CD4-positive, alpha-beta T cell (primary cell): ENCODE data around the gene MBNL2. TPM values are rescaled to one million over a fixed set of nuclear protein-coding genes. Genes with fewer than 3 reads are reported as not detected.

ENCODE experiments used
- ATAC-seq: fragments of 200-7000 bp; cut with Tn5 transposase; one replicate; pipeline ENCODE4 v1.10.0; 2022; ENCODE audit warnings: mild to moderate bottlenecking; ENCODE audit not compliant: poor library complexity
- CTCF ChIA-PET: fragments of 350-600 bp; sonication (Branson Sonifier 250); formaldehyde crosslinking; loops from one replicate; lab custom pipeline; 2021; ENCODE audit warnings: antibody characterized with exemption, inconsistent platforms; lab: Charles Lee
- POLR2A ChIA-PET: fragments of 350-600 bp; sonication (Branson Sonifier 250); formaldehyde crosslinking; loops from one replicate; lab custom pipeline; 2021; ENCODE audit warnings: antibody characterized with exemption, inconsistent platforms; lab: Charles Lee
- DNase-seq, 14 experiments: peaks; one replicate each; pipeline ENCODE4 v3.0.0-alpha.2; 2013 to 2020; ENCODE audit warnings: mixed read lengths in 2 of 14
- H3K27ac ChIP-seq, 2 donors: one replicate each; pipeline versions ENCODE4 v1.5.1 to v1.7.0; 2013; ENCODE audit warnings: low read length in 2 of 2, low read depth in 1 of 2, mild to moderate bottlenecking in 1 of 2
- H3K27me3 ChIP-seq, 2 experiments: 1 replicate in 1 of 2; 2 replicates in 1 of 2; pipeline versions ENCODE4 v1.6.1 to v1.7.0; 2013; ENCODE audit warnings: low read length in 2 of 2, control low read depth in 1 of 2, mild to moderate bottlenecking in 1 of 2, moderate library complexity in 1 of 2; ENCODE audit not compliant: insufficient read depth in 2 of 2, control insufficient read depth in 1 of 2
- H3K36me3 ChIP-seq: one replicate; pipeline ENCODE4 v1.6.1; 2013; ENCODE audit warnings: low read length, control low read depth; ENCODE audit not compliant: insufficient read depth
- H3K4me1 ChIP-seq: one replicate; pipeline ENCODE4 v1.6.1; 2013; ENCODE audit warnings: low read length, control low read depth; ENCODE audit not compliant: insufficient read depth
- H3K4me3 ChIP-seq: one replicate; pipeline ENCODE4 v1.5.1; 2013; ENCODE audit warnings: mild to moderate bottlenecking, low read length, moderate library complexity
- H3K9me3 ChIP-seq, 2 experiments: 1 replicate in 1 of 2; 2 replicates in 1 of 2; pipeline versions ENCODE4 v1.6.1 to v1.7.0; 2013; ENCODE audit warnings: low read length in 2 of 2, mild to moderate bottlenecking in 2 of 2, control low read depth in 1 of 2, moderate library complexity in 1 of 2; ENCODE audit not compliant: control insufficient read depth in 1 of 2, insufficient read depth in 1 of 2
- H3K27ac Mint-ChIP-seq: one replicate; pipeline ENCODE4 v1.8.0; 2020; ENCODE audit warnings: mixed read lengths
- H3K27me3 Mint-ChIP-seq: one replicate; pipeline ENCODE4 v1.8.0; 2021; ENCODE audit warnings: mixed read lengths
- H3K36me3 Mint-ChIP-seq: one replicate; pipeline ENCODE4 v1.8.0; 2021; ENCODE audit warnings: low read depth, mixed read lengths
- H3K4me1 Mint-ChIP-seq: one replicate; pipeline ENCODE4 v1.8.0; 2021; ENCODE audit warnings: low read depth, mixed read lengths
- H3K4me3 Mint-ChIP-seq: one replicate; pipeline ENCODE4 v1.8.0; 2020; ENCODE audit warnings: mild to moderate bottlenecking, mixed read lengths
- H3K9me3 Mint-ChIP-seq: one replicate; pipeline ENCODE4 v1.8.0; 2020; ENCODE audit warnings: mixed read lengths
- intact Hi-C, 2 experiments: fragments of 100-400 bp; cut with DNase I in 1 of 2; cut with micrococcal nuclease in 1 of 2; formaldehyde crosslinking; loops; one replicate each; pipeline versions ENCODE4 v1.15.1 to v1.9.0; 2023 to 2025; cut with DNase I, micrococcal nuclease
- total RNA-seq, 174 experiments: library from RNA in 2 of 174; stranded (reverse) in 2 of 174; gene quantifications; one replicate each; pipeline ENCODE4 v1.2.3 and lab custom pipeline; 2021 to 2026
- TF ChIP-seq, protein P1 (sequence below): fragments of 200-600 bp; IDR thresholded peaks from one replicate; pipeline ENCODE4 v1.8.0; 2022; ENCODE audit warnings: antibody characterized with exemption, mild to moderate bottlenecking

Gene MBNL2
- total RNA-seq, 2 experiments from 2014 or later: 35.9 to 36.0 TPM

DNA sequence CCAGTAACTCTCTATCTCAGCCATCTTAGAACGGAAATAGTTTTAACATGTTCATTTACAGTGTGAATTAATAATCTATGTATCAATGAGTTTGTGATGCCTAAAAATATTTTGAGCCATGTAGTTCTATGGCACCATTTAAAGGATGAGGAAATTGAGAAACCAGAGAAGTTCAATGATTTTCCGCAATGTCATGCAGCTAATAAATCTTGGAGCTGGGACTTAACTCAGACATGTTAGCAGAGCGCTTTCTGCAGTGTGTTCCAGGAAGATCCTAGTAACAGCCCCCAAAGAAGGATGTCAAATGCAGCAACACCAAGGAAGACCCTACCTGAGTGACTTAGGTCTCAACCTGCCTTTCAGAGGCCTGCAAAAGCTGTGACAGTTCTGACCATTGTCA is 112.6 kb downstream of the MBNL2 start:
- CTCF ChIA-PET: interaction anchor here (1.5 kb wide), 1 partner anchor 225 kb away, joined by 4 read pairs; no protein-coding TSS in a partner anchor
- TF ChIP-seq, protein P1, sequence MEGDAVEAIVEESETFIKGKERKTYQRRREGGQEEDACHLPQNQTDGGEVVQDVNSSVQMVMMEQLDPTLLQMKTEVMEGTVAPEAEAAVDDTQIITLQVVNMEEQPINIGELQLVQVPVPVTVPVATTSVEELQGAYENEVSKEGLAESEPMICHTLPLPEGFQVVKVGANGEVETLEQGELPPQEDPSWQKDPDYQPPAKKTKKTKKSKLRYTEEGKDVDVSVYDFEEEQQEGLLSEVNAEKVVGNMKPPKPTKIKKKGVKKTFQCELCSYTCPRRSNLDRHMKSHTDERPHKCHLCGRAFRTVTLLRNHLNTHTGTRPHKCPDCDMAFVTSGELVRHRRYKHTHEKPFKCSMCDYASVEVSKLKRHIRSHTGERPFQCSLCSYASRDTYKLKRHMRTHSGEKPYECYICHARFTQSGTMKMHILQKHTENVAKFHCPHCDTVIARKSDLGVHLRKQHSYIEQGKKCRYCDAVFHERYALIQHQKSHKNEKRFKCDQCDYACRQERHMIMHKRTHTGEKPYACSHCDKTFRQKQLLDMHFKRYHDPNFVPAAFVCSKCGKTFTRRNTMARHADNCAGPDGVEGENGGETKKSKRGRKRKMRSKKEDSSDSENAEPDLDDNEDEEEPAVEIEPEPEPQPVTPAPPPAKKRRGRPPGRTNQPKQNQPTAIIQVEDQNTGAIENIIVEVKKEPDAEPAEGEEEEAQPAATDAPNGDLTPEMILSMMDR: no peak

GRCh38 chr13:97335488-97336134 is 113.5 kb downstream of the MBNL2 start:
- H3K4me1 Mint-ChIP-seq: peaks cover 8% of the 10 kb centered on the region
- TF ChIP-seq, protein P1: no peak
- peaks cover 24% of the 10 kb centered on the region for H3K36me3 Mint-ChIP-seq
- Histone ChIP-seq H3K9me3 (no peaks in the 10 kb centered on the region), H3K36me3 (peaks cover 39% of the 10 kb centered on the region), H3K27ac (no peak overlapping the region), H3K4me1 (peaks cover 9% of the 10 kb centered on the region), H3K27me3 (no peaks in the 10 kb centered on the region), H3K4me3 (no peak overlapping the region)
- intact Hi-C loops: no loop called here
- ATAC-seq (no peak), DNase-seq (no peak)
- no peak overlapping the region for H3K27ac Mint-ChIP-seq
- no peaks in the 10 kb centered on the region for H3K9me3 Mint-ChIP-seq
- no peak overlapping the region for H3K4me3 Mint-ChIP-seq
- no peaks in the 10 kb centered on the region for H3K27me3 Mint-ChIP-seq
- POLR2A ChIA-PET: no interaction called here
- CTCF ChIA-PET: no interaction called here

More for the DNA sequence above, 112.6 kb downstream of the MBNL2 start:
- Histone ChIP-seq H3K4me3 (no peak overlapping the region), H3K4me1 (peaks cover 6% of the 10 kb centered on the region), H3K27me3 (no peaks in the 10 kb centered on the region), H3K27ac (no peak overlapping the region), H3K36me3 (peaks cover 39% of the 10 kb centered on the region), H3K9me3 (no peaks in the 10 kb centered on the region)
- ATAC-seq (no peak), DNase-seq (no peak)
- no peak overlapping the region for H3K27ac Mint-ChIP-seq
- H3K27me3 Mint-ChIP-seq: no peaks in the 10 kb centered on the region
- peaks cover 27% of the 10 kb centered on the region for H3K36me3 Mint-ChIP-seq
- H3K4me1 Mint-ChIP-seq: peaks cover 14% of the 10 kb centered on the region
- POLR2A ChIA-PET: no interaction called here
- intact Hi-C loops: no loop called here
- H3K4me3 Mint-ChIP-seq: no peak overlapping the region
- no peaks in the 10 kb centered on the region for H3K9me3 Mint-ChIP-seq

GRCh38 chr13:97337985-97338499 is 115.9 kb downstream of the MBNL2 start:
- Mint-ChIP-seq H3K4me3 (no peak overlapping the region), H3K9me3 (no peaks in the 10 kb centered on the region), H3K4me1 (peaks cover 4% of the 10 kb centered on the region), H3K36me3 (peaks cover 21% of the 10 kb centered on the region), H3K27me3 (no peaks in the 10 kb centered on the region), H3K27ac (no peak overlapping the region)
- ATAC-seq (no peak), DNase-seq (no peak)
- TF ChIP-seq, protein P1: no peak
- ChIA-PET POLR2A (interaction anchor here (0.6 kb wide), 1 partner anchor 36 kb away, joined by 3 read pairs; no protein-coding TSS in a partner anchor), CTCF (no interaction called here)
- H3K9me3 ChIP-seq: no peaks in the 10 kb centered on the region
- intact Hi-C loops: no loop called here
- H3K27ac ChIP-seq: no peak overlapping the region
- peaks cover 39% of the 10 kb centered on the region for H3K36me3 ChIP-seq
- no peak overlapping the region for H3K4me3 ChIP-seq
- H3K27me3 ChIP-seq: no peaks in the 10 kb centered on the region
- peaks cover 9% of the 10 kb centered on the region for H3K4me1 ChIP-seq
